Measurements from ENCODE around the gene TTC9.

DNA sequence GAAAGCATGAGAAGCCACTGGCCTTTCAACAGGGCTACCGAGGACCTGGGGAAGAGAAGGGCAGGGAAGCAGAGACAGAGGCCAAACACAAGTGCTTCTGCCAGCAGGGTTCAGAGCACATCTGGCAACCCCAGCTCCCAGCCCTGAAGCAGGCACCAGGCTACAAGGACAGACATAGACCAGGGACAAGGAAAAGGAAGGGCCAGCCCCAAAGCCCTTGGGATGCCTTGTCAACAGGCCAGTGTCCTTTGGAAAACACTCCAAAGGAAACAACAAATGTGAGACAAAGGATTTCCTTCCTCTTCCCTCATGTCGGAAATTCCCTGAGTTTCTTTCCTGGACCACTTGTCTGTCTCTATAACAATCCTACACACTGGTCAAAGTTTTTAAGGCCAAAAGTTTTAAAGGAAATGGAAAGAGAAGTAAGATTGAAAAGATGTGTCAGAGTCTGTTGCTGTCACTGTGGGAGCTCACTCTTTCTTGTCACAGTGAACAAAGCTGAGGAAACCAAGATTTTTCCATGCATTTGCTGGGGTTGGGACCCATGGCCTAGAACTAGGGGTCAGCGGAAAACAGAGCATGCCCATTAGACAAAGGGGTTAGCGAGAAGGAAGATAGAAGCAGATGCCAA, 59.4 kb downstream of the TTC9 start:
- TF ChIP-seq, protein P1, sequence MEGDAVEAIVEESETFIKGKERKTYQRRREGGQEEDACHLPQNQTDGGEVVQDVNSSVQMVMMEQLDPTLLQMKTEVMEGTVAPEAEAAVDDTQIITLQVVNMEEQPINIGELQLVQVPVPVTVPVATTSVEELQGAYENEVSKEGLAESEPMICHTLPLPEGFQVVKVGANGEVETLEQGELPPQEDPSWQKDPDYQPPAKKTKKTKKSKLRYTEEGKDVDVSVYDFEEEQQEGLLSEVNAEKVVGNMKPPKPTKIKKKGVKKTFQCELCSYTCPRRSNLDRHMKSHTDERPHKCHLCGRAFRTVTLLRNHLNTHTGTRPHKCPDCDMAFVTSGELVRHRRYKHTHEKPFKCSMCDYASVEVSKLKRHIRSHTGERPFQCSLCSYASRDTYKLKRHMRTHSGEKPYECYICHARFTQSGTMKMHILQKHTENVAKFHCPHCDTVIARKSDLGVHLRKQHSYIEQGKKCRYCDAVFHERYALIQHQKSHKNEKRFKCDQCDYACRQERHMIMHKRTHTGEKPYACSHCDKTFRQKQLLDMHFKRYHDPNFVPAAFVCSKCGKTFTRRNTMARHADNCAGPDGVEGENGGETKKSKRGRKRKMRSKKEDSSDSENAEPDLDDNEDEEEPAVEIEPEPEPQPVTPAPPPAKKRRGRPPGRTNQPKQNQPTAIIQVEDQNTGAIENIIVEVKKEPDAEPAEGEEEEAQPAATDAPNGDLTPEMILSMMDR (conservative IDR thresholded peaks at IDR 0.05; ENCODE audit: low read depth, low read length) = no peak
- no peak for TF ChIP-seq EZH2 (IDR thresholded peaks at IDR 0.05; ENCODE audit: low read length, unreplicated experiment)
- TF ChIP-seq EZH2phosphoT487 (IDR thresholded peaks at IDR 0.05; ENCODE audit: borderline replicate concordance, low read length) = no peak
